ENCODE data around the gene TSPAN5. TPM values are rescaled to one million over a fixed set of nuclear protein-coding genes. Genes with fewer than 3 reads are reported as not detected.
A peak's percentile ranks its signal among the peaks of the same experiment; 100 is the strongest.

The TSPAN5 gene
- total and polyA plus RNA-seq, 2 of the 4 experiments (the other 2 are of a cell fraction) = 64.8 to 79.6 TPM

- TF ChIP-seq MAFK (IDR thresholded peaks at IDR 0.05; ENCODE audit: low read depth, low read length) (peak; percentile 6; the same call in 1 of the 2 replicates), USF2 (IDR thresholded peaks at IDR 0.05; ENCODE audit: low read depth, low read length) (no peak), RCOR1 (IDR thresholded peaks at IDR 0.05; ENCODE audit: insufficient replicate concordance, low read length) (no peak), RAD21 (IDR thresholded peaks at IDR 0.05; ENCODE audit: low read length) (no peak), FOS (IDR thresholded peaks at IDR 0.05; ENCODE audit: low read depth, low read length) (no peak), MAZ (IDR thresholded peaks at IDR 0.05; ENCODE audit: borderline replicate concordance, low read depth, low read length) (no peak), SMC3 (IDR thresholded peaks at IDR 0.05; ENCODE audit: low read depth, low read length) (no peak), ELK1 (IDR thresholded peaks at IDR 0.05; ENCODE audit: borderline replicate concordance, low read depth, low read length) (no peak), CHD1 (IDR thresholded peaks at IDR 0.05; ENCODE audit: low read depth, low read length) (no peak), CEBPB (IDR thresholded peaks at IDR 0.05; ENCODE audit: low read depth, low read length) (no peak), POLR2A (IDR thresholded peaks at IDR 0.05; ENCODE audit: low read depth, low read length) (no peak), BHLHE40 (IDR thresholded peaks at IDR 0.05; ENCODE audit: low read depth, low read length) (peak; percentile 60), RFX5 (IDR thresholded peaks at IDR 0.05; ENCODE audit: low read depth, low read length) (no peak)
- H3K4me2 ChIP-seq (ENCODE audit: low read depth, low read length) = peak overlapping the region; percentile 56
- H2BK15ac ChIP-seq (ENCODE audit: low read depth, low read length) = 0 out of 3 replicates have a peak overlapping the region, but pooled peaks have one; percentile 0
- ChIA-PET POLR2A (ENCODE audit: unreplicated experiment) (interaction anchor here (0.6 kb wide), 1 partner anchor 90 kb away, joined by 3 read pairs; no protein-coding TSS in a partner anchor), CTCF (no interaction called here)
- no peak overlapping the region for H2BK5ac ChIP-seq (ENCODE audit: low read depth, low read length, poor library complexity, severe bottlenecking)
- H2BK120ac ChIP-seq (ENCODE audit: low read depth, low read length) = peak overlapping the region; percentile 29; the same call in 1 of the 2 replicates
- H3K4ac ChIP-seq (ENCODE audit: low read depth, low read length) = no peak overlapping the region; the same call in 1 of the 2 replicates
- no peak overlapping the region for H3K56ac ChIP-seq (ENCODE audit: extremely low read depth, insufficient read depth, low read length)
- peaks cover 3% of the 10 kb centered on the region; the same call in 1 of the 2 replicates for H3K9me1 ChIP-seq (ENCODE audit: insufficient read depth, low read length)
- H4K20me1 ChIP-seq (ENCODE audit: insufficient read depth, low read length) = no peaks in the 10 kb centered on the region
- in situ Hi-C loops (cut with MboI; ENCODE audit: low sequenced_read_pairs) (no loop called here), intact Hi-C loops (cut with micrococcal nuclease) (no loop called here), dilution Hi-C loops (cut with HindIII; ENCODE audit: low sequenced_read_pairs, unreplicated experiment) (no loop called here)
- H2AFZ ChIP-seq (replicated peaks; ENCODE audit: low read length, poor library complexity) = no peak overlapping the region
- no peaks in the 10 kb centered on the region for H3K27me3 ChIP-seq (ENCODE audit: control insufficient read depth, insufficient read depth, low read length)
- WGBS, 2 experiments (ENCODE audit: extremely low coverage in 2 of 2, insufficient read length in 1 of 2) = no CpG with 5 or more reads among the region's 5 CpGs
- no peak overlapping the region for H3K14ac ChIP-seq (replicated peaks; ENCODE audit: low read depth, low read length)
- peak overlapping the region; percentile 58; the same call in 1 of the 2 replicates for H3K27ac ChIP-seq (ENCODE audit: insufficient read depth, low read length)
- H2AK5ac ChIP-seq (ENCODE audit: low read depth, low read length) = no peak overlapping the region
- H4K8ac ChIP-seq (ENCODE audit: low read depth in 2 of 2, low read length in 2 of 2) = peak overlapping the region in 1 of 2 experiments; percentile 4; a peak in 1 of 4 replicates
- peak; percentile 70 for DNase-seq
- no peak overlapping the region for H3K23ac ChIP-seq (ENCODE audit: low read depth, low read length)
- H4K5ac ChIP-seq (ENCODE audit: low read depth, low read length) = no peak overlapping the region; the same call in 1 of the 2 replicates
- peak overlapping the region; percentile 8; the same call in 1 of the 2 replicates for H3K18ac ChIP-seq (ENCODE audit: low read depth, low read length)
- BruUV-seq (replicated peaks) = no TSS peak
- H3K9ac ChIP-seq (ENCODE audit: low read depth, low read length) = no peak overlapping the region
- no peaks in the 10 kb centered on the region for H3K79me1 ChIP-seq (ENCODE audit: low read depth in 1 of 2, low read length in 2 of 2)
- no peak overlapping the region for H2BK20ac ChIP-seq (ENCODE audit: low read depth, low read length)
- H2AK9ac ChIP-seq (replicated peaks; ENCODE audit: low read depth, low read length, poor library complexity) = no peak overlapping the region
- H3K4me1 ChIP-seq (ENCODE audit: control insufficient read depth, insufficient read depth, low read length) = peaks cover 3% of the 10 kb centered on the region
- H3K4me3 ChIP-seq (ENCODE audit: insufficient read depth, low read depth, low read length) = no peak overlapping the region
- no peak overlapping the region for H4K91ac ChIP-seq (ENCODE audit: insufficient read depth, low read depth, low read length)
- peak; percentile 87 for ATAC-seq (ENCODE audit: low read depth)
- no peaks in the 10 kb centered on the region for H3K9me3 ChIP-seq (ENCODE audit: control insufficient read depth, insufficient read depth, low read length)
- no peaks in the 10 kb centered on the region for H3K36me3 ChIP-seq (ENCODE audit: control insufficient read depth, insufficient read depth, low read length)
Measured at GRCh38 chr4:98688411-98689290, 30.2 kb upstream of the TSPAN5 start.

All from IMR-90 (cell line).